Activated T-cell treated with anti-CD3 and anti-CD28 coated beads for 48 hours (primary cell): ENCODE data around the gene ZBTB12.

Source experiments
- DNase-seq: peaks from one replicate; pipeline ENCODE4 v3.0.0-alpha.2; 2020; ENCODE audit warnings: low read depth

Gene ZBTB12

GRCh38 chr6:31896856-31897611, 4.9 kb downstream of the ZBTB12 start:
- no peak for DNase-seq

GRCh38 chr6:31896493-31896855, 5.4 kb downstream of the ZBTB12 start:
- no peak for DNase-seq

- no peak for DNase-seq
These were observed 9.1 kb downstream of the ZBTB12 start for GRCh38 chr6:31892821-31893220.

GRCh38 chr6:31889331-31889972, 12.4 kb downstream of the ZBTB12 start:
- DNase-seq, result no peak

- peak; percentile 45 for DNase-seq
These were observed 13.3 kb downstream of the ZBTB12 start for GRCh38 chr6:31888276-31889258.

GRCh38 chr6:31887173-31888007, 14.5 kb downstream of the ZBTB12 start:
- DNase-seq, result no peak

GRCh38 chr6:31886541-31886991, 15.3 kb downstream of the ZBTB12 start:
- no peak for DNase-seq

GRCh38 chr6:31884528-31885035, 17.3 kb downstream of the ZBTB12 start:
- DNase-seq, result no peak

- no peak for DNase-seq
These were observed 18.2 kb downstream of the ZBTB12 start for GRCh38 chr6:31883676-31884075.

GRCh38 chr6:31882344-31882743, 19.5 kb downstream of the ZBTB12 start:
- no peak for DNase-seq

- DNase-seq, result no peak
These were observed 20.6 kb downstream of the ZBTB12 start for GRCh38 chr6:31881136-31881859.

GRCh38 chr6:31880616-31881015, 21.3 kb downstream of the ZBTB12 start:
- DNase-seq, result no peak

- DNase-seq, result no peak
These were observed 22.0 kb downstream of the ZBTB12 start for GRCh38 chr6:31879901-31880300.

- DNase-seq, result no peak
These were observed 22.7 kb downstream of the ZBTB12 start for GRCh38 chr6:31879143-31879542.

- no peak for DNase-seq
These were observed 23.2 kb downstream of the ZBTB12 start, which contains the start of gene SLC44A4 for GRCh38 chr6:31878726-31879125. Gene SLC44A4 (minus strand): TSS chr6:31878997. CDS start chr6:31878980, 17 bp downstream.

- no peak for DNase-seq
These were observed 23.7 kb downstream of the ZBTB12 start for GRCh38 chr6:31878222-31878621.

- DNase-seq, result no peak
These were observed 24.2 kb downstream of the ZBTB12 start for GRCh38 chr6:31877651-31878161.

- DNase-seq, result no peak
These were observed 24.7 kb downstream of the ZBTB12 start for GRCh38 chr6:31877125-31877650.

- no peak for DNase-seq
These were observed 25.5 kb downstream of the ZBTB12 start for GRCh38 chr6:31876357-31876756.

GRCh38 chr6:31875877-31876276, 26.0 kb downstream of the ZBTB12 start:
- no peak for DNase-seq
